Glomerular visceral epithelial cell (primary cell): Measurements from ENCODE around the gene TOM1L2.

Source experiments
- DNase-seq: peaks from one replicate; pipeline ENCODE4 v3.0.0-alpha.2; 2016; ENCODE audit errors: extremely low spot score

TOM1L2 gene

GRCh38 chr17:17994271-17995069, 22.3 kb upstream of the TOM1L2 start:
- DNase-seq: no peak

- DNase-seq: no peak
These were observed 21.7 kb upstream of the TOM1L2 start for GRCh38 chr17:17993852-17994251.

GRCh38 chr17:17993366-17993765, 21.2 kb upstream of the TOM1L2 start:
- DNase-seq: no peak

GRCh38 chr17:17990282-17990681, 18.1 kb upstream of the TOM1L2 start:
- DNase-seq: no peak

- no peak for DNase-seq
These were observed 17.4 kb upstream of the TOM1L2 start for GRCh38 chr17:17989618-17990017.

GRCh38 chr17:17989081-17989480, 16.9 kb upstream of the TOM1L2 start:
- no peak for DNase-seq

GRCh38 chr17:17988427-17988945, 16.3 kb upstream of the TOM1L2 start:
- DNase-seq: no peak

- DNase-seq: no peak
These were observed 15.7 kb upstream of the TOM1L2 start for GRCh38 chr17:17987901-17988300.

GRCh38 chr17:17987187-17987896, 15.1 kb upstream of the TOM1L2 start:
- DNase-seq: no peak

- no peak for DNase-seq
These were observed 13.4 kb upstream of the TOM1L2 start for GRCh38 chr17:17985555-17985954.

- no peak for DNase-seq
These were observed 13.0 kb upstream of the TOM1L2 start for GRCh38 chr17:17985153-17985552.

- DNase-seq: no peak
These were observed 11.6 kb upstream of the TOM1L2 start for GRCh38 chr17:17983776-17984175.

GRCh38 chr17:17983376-17983775, 11.2 kb upstream of the TOM1L2 start:
- DNase-seq: no peak

GRCh38 chr17:17982801-17983200, 10.6 kb upstream of the TOM1L2 start:
- DNase-seq: no peak

GRCh38 chr17:17981330-17981729, 9.1 kb upstream of the TOM1L2 start:
- no peak for DNase-seq

GRCh38 chr17:17979778-17980177, 7.6 kb upstream of the TOM1L2 start:
- no peak for DNase-seq

- no peak for DNase-seq
These were observed 6.6 kb upstream of the TOM1L2 start for GRCh38 chr17:17978481-17979424.

GRCh38 chr17:17976931-17977570, 4.9 kb upstream of the TOM1L2 start:
- DNase-seq: no peak

- DNase-seq: no peak
These were observed 3.2 kb upstream of the TOM1L2 start for GRCh38 chr17:17975436-17975835.

- DNase-seq: no peak
These were observed 703 bp upstream of the TOM1L2 start for GRCh38 chr17:17972952-17973254.

- DNase-seq: peak; percentile 29
These were observed 622 bp downstream of the TOM1L2 start for GRCh38 chr17:17971431-17972125.
